ENCODE data around the gene PLXDC2. TPM values are rescaled to one million over a fixed set of nuclear protein-coding genes. Genes with fewer than 3 reads are reported as not detected.
"Not testable (repeated sequence)": the region's sequence is repeated elsewhere in the genome, so short reads cannot be mapped to it uniquely, and the experiment has no call there.

Gene PLXDC2
- total RNA-seq, 6 donors from 2014 or later, result 39.0 to 129 (median 68.0) TPM

- no peaks in the 10 kb centered on the region for H3K27me3 ChIP-seq
- H3K36me3 ChIP-seq, result no peaks in the 10 kb centered on the region
- H3K4me1 ChIP-seq, result peaks cover 0 to 3% (median 1%) of the 10 kb centered on the region in 4 donors
- H3K27ac ChIP-seq, result no peak overlapping the region
- TF ChIP-seq POLR2A (IDR thresholded peaks at IDR 0.05), result no peak
- no peak for TF ChIP-seq POLR2AphosphoS5 (IDR thresholded peaks at IDR 0.05)
- TF ChIP-seq EP300 (IDR thresholded peaks at IDR 0.05), result no peak
- no peak for TF ChIP-seq CTCF (IDR thresholded peaks at IDR 0.05)
- DNase-seq (no peak), ATAC-seq (ENCODE audit: low FRiP score in 2 of 2) (no peak)
- no peak overlapping the region for H3K4me3 ChIP-seq
- WGBS, 2 donors, result 0 to 37% methylated on average over 1 of the region's 1 CpG
- no peaks in the 10 kb centered on the region for H3K9me3 ChIP-seq
Observed at GRCh38 chr10:19987931-19988330, 171.7 kb downstream of the PLXDC2 start.

GRCh38 chr10:19993714-19994315, 177.6 kb downstream of the PLXDC2 start:
- TF ChIP-seq EP300 (IDR thresholded peaks at IDR 0.05), result no peak
- no peak for TF ChIP-seq CTCF (IDR thresholded peaks at IDR 0.05)
- no peak for TF ChIP-seq POLR2AphosphoS5 (IDR thresholded peaks at IDR 0.05)
- no peak for TF ChIP-seq POLR2A (IDR thresholded peaks at IDR 0.05)
- no peaks in the 10 kb centered on the region for H3K27me3 ChIP-seq
- 52 to 63% methylated on average over 3 of the region's 3 CpGs for WGBS, 2 donors
- H3K36me3 ChIP-seq, result no peaks in the 10 kb centered on the region
- peak overlapping the region in 1 of 4 donors; percentile 27 for H3K27ac ChIP-seq
- DNase-seq, result no peak
- ATAC-seq (ENCODE audit: low FRiP score in 2 of 2), result peak in 1 of 2 donors; percentile 76
- H3K4me3 ChIP-seq, result no peak overlapping the region
- H3K9me3 ChIP-seq, result no peaks in the 10 kb centered on the region
- peaks cover 0 to 4% (median 0%) of the 10 kb centered on the region in 4 donors for H3K4me1 ChIP-seq

GRCh38 chr10:19998482-19998881, 182.2 kb downstream of the PLXDC2 start:
- Histone ChIP-seq H3K4me1 (peaks cover 0 to 18% (median 12%) of the 10 kb centered on the region in 4 donors), H3K9me3 (no peaks in the 10 kb centered on the region), H3K4me3 (no peak overlapping the region), H3K27ac (no peak overlapping the region), H3K27me3 (no peaks in the 10 kb centered on the region), H3K36me3 (peaks cover 0 to 5% (median 0%) of the 10 kb centered on the region in 4 donors)
- ATAC-seq (ENCODE audit: low FRiP score in 2 of 2) (no peak), DNase-seq (no peak)
- WGBS, 2 donors, result 59 to 74% methylated on average over 2 of the region's 2 CpGs
- TF ChIP-seq CTCF (IDR thresholded peaks at IDR 0.05) (no peak), EP300 (IDR thresholded peaks at IDR 0.05) (no peak), POLR2A (IDR thresholded peaks at IDR 0.05) (no peak), POLR2AphosphoS5 (IDR thresholded peaks at IDR 0.05) (no peak)

GRCh38 chr10:19999431-19999830, 183.2 kb downstream of the PLXDC2 start:
- 81 to 85% methylated on average over 1 of the region's 1 CpG for WGBS, 2 donors
- Histone ChIP-seq H3K4me1 (peaks cover 7 to 22% (median 18%) of the 10 kb centered on the region in 4 donors), H3K9me3 (no peaks in the 10 kb centered on the region), H3K27me3 (no peaks in the 10 kb centered on the region), H3K27ac (no peak overlapping the region), H3K4me3 (no peak overlapping the region), H3K36me3 (peaks cover 0 to 5% (median 0%) of the 10 kb centered on the region in 4 donors)
- no peak for DNase-seq
- no peak for TF ChIP-seq POLR2A (IDR thresholded peaks at IDR 0.05)
- TF ChIP-seq CTCF (IDR thresholded peaks at IDR 0.05), result no peak
- TF ChIP-seq EP300 (IDR thresholded peaks at IDR 0.05), result no peak
- ATAC-seq (ENCODE audit: low FRiP score in 2 of 2), result no peak

- H3K36me3 ChIP-seq; H3K9me3 ChIP-seq; H3K27me3 ChIP-seq; DNase-seq; H3K4me3 ChIP-seq; ATAC-seq (ENCODE audit: low FRiP score in 2 of 2): not testable (repeated sequence)
- Histone ChIP-seq H3K4me1 (peaks cover 19 to 41% (median 37%) of the 10 kb centered on the region in 4 donors), H3K27ac (peak overlapping the region in 2 of 4 donors; percentile 88 to 90)
- 94 to 96% methylated on average over 2 of the region's 2 CpGs for WGBS, 2 donors
Observed at GRCh38 chr10:20002026-20002425, 185.8 kb downstream of the PLXDC2 start.
